Neural progenitor cell (in vitro differentiated cells): Measurements from ENCODE around the gene STK32B. TPM values are rescaled to one million over a fixed set of nuclear protein-coding genes. Genes with fewer than 3 reads are reported as not detected.

Experiments used
- DNase-seq: peaks from one replicate; pipeline ENCODE4 v3.0.0-alpha.2; 2016; ENCODE audit warnings: low spot score
- H2AFZ ChIP-seq: fragments of 200-600 bp; sonication (generic); replicated peaks from 2 replicates; pipeline ENCODE4 v1.6.1; 2016; ENCODE audit warnings: antibody characterized with exemption
- H3F3A ChIP-seq: fragments of 200-600 bp; sonication (generic); 2 replicates; pipeline ENCODE4 v1.6.1; 2016; ENCODE audit warnings: antibody characterized with exemption, low read depth
- H3K27ac ChIP-seq: fragments of 200-600 bp; sonication (generic); 2 replicates; pipeline ENCODE4 v1.5.1; 2016; ENCODE audit warnings: mild to moderate bottlenecking
- H3K27me3 ChIP-seq: fragments of 200-600 bp; sonication (generic); 2 replicates; pipeline ENCODE4 v1.6.1; 2016; ENCODE audit warnings: mild to moderate bottlenecking, moderate library complexity
- H3K36me3 ChIP-seq: fragments of 200-600 bp; sonication (generic); 2 replicates; pipeline ENCODE4 v1.5.1; 2016
- H3K4me1 ChIP-seq: fragments of 200-600 bp; sonication (generic); 2 replicates; pipeline ENCODE4 v1.6.1; 2016; ENCODE audit warnings: mixed run types
- H3K4me2 ChIP-seq: fragments of 200-600 bp; sonication (generic); 2 replicates; pipeline ENCODE4 v1.6.1; 2016
- H3K4me3 ChIP-seq: fragments of 200-600 bp; sonication (generic); 2 replicates; pipeline ENCODE4 v1.5.1; 2016
- H3K79me2 ChIP-seq: fragments of 200-600 bp; sonication (generic); 2 replicates; pipeline ENCODE4 v1.6.1; 2016; ENCODE audit warnings: low read depth
- H3K9ac ChIP-seq: fragments of 200-600 bp; sonication (generic); 2 replicates; pipeline ENCODE4 v1.6.1; 2016
- H3K9me3 ChIP-seq: fragments of 200-600 bp; sonication (generic); 2 replicates; pipeline ENCODE4 v1.5.1; 2016; ENCODE audit warnings: low read depth
- H4K20me1 ChIP-seq: fragments of 200-600 bp; sonication (generic); 2 replicates; pipeline ENCODE4 v1.6.1; 2016; ENCODE audit warnings: low read depth
- H3K27ac Mint-ChIP-seq: 3 replicates; pipeline ENCODE4 v1.8.0; 2021; ENCODE audit warnings: mixed read lengths
- H3K27me3 Mint-ChIP-seq: 2 replicates; pipeline ENCODE4 v1.8.0; 2022; ENCODE audit warnings: low read depth, mild to moderate bottlenecking, inconsistent platforms, moderate library complexity, mixed read lengths; ENCODE audit not compliant: insufficient read depth
- H3K36me3 Mint-ChIP-seq: 3 replicates; pipeline ENCODE4 v1.8.0; 2021; ENCODE audit warnings: mixed read lengths
- H3K4me1 Mint-ChIP-seq: 3 replicates; pipeline ENCODE4 v1.8.0; 2021; ENCODE audit warnings: mixed read lengths
- H3K4me3 Mint-ChIP-seq: 3 replicates; pipeline ENCODE4 v1.8.0; 2021; ENCODE audit warnings: mild to moderate bottlenecking, moderate library complexity, mixed read lengths
- H3K9me3 Mint-ChIP-seq: 3 replicates; pipeline ENCODE4 v1.8.0; 2020; ENCODE audit warnings: mixed read lengths
- EZH2 ChIP-seq: fragments of 200-600 bp; sonication (generic); IDR thresholded peaks from 2 replicates; pipeline ENCODE4 v1.6.1; 2017; ENCODE audit warnings: antibody characterized with exemption, mild to moderate bottlenecking, moderate library complexity
- EZH2phosphoT487 ChIP-seq: fragments of 200-600 bp; sonication (generic); IDR thresholded peaks from 2 replicates; pipeline ENCODE4 v1.6.1; 2017; ENCODE audit warnings: antibody characterized with exemption
- total RNA-seq: library from RNA; depleted of rRNA; stranded (reverse); fragments of >200 nt; gene quantifications from 2 replicates; pipeline ENCODE4 v1.2.3, GENCODE V29; 2015; ENCODE audit warnings: low replicate concordance
- TF ChIP-seq, protein P1 (sequence below): fragments of 200-600 bp; sonication (generic); IDR thresholded peaks from 2 replicates; pipeline ENCODE4 v1.5.1; 2017; ENCODE audit warnings: antibody characterized with exemption, mild to moderate bottlenecking

The STK32B gene
- total RNA-seq, 1 donor from 2014 or later = 2.5 TPM

DNA sequence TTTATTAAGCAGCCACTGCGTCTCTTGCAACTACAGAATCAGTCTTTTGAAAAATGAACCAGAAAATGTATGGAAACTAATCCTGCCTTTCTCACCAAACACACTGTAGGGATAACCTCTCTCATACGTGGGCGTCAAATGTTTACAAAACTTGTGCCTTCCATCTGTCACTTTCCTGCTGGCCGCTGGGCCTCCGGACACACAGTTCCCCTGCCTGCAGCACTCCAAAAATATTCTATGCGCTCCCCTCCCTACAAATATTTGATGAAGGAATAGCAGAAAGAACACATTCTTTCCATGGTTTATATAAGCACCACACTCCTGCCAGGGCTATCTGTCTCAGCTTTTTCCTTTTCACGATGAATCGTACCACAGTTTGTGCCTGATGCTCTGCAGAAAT lies 17.1 kb upstream of the STK32B start:
- H3K27ac Mint-ChIP-seq = no peak overlapping the region
- no peak overlapping the region for H3K9ac ChIP-seq
- DNase-seq = no peak
- no peaks in the 10 kb centered on the region for H3K36me3 ChIP-seq
- no peaks in the 10 kb centered on the region for H3F3A ChIP-seq
- H3K4me3 ChIP-seq = no peak overlapping the region
- H4K20me1 ChIP-seq = no peaks in the 10 kb centered on the region
- no peak overlapping the region for H3K4me2 ChIP-seq
- no peaks in the 10 kb centered on the region for H3K27me3 Mint-ChIP-seq
- no peaks in the 10 kb centered on the region for H3K9me3 ChIP-seq
- no peaks in the 10 kb centered on the region for H3K27me3 ChIP-seq
- no peaks in the 10 kb centered on the region for H3K79me2 ChIP-seq
- H2AFZ ChIP-seq = no peak overlapping the region
- no peak overlapping the region for H3K27ac ChIP-seq
- no peaks in the 10 kb centered on the region for H3K4me1 ChIP-seq
- H3K4me3 Mint-ChIP-seq = no peak overlapping the region
- no peaks in the 10 kb centered on the region for H3K9me3 Mint-ChIP-seq
- peaks cover 27% of the 10 kb centered on the region for H3K4me1 Mint-ChIP-seq
- H3K36me3 Mint-ChIP-seq = no peaks in the 10 kb centered on the region
- TF ChIP-seq, protein P1, sequence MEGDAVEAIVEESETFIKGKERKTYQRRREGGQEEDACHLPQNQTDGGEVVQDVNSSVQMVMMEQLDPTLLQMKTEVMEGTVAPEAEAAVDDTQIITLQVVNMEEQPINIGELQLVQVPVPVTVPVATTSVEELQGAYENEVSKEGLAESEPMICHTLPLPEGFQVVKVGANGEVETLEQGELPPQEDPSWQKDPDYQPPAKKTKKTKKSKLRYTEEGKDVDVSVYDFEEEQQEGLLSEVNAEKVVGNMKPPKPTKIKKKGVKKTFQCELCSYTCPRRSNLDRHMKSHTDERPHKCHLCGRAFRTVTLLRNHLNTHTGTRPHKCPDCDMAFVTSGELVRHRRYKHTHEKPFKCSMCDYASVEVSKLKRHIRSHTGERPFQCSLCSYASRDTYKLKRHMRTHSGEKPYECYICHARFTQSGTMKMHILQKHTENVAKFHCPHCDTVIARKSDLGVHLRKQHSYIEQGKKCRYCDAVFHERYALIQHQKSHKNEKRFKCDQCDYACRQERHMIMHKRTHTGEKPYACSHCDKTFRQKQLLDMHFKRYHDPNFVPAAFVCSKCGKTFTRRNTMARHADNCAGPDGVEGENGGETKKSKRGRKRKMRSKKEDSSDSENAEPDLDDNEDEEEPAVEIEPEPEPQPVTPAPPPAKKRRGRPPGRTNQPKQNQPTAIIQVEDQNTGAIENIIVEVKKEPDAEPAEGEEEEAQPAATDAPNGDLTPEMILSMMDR = no peak
- TF ChIP-seq EZH2 (no peak), EZH2phosphoT487 (no peak)

DNA sequence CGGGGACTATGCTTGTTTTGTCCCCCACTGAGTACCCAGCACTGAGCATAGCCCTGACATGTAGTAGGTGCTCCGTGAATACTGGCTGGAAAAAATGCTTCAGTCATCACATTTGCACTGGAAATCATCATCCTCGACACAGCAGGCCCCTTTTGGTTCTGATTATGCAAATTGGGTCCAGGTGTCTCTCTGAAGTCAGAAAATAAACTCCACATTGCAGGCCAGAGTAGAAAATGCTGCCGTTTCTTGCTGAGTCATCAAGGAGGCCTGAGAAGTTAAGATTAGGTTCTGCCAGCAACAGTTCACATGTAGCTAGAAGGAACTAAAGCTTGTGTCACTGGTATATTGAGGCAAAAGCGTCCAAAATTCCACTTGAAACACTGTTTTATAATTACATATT lies 15.0 kb upstream of the STK32B start:
- Histone ChIP-seq H3K36me3 (no peaks in the 10 kb centered on the region), H3K27ac (no peak overlapping the region), H3K9me3 (no peaks in the 10 kb centered on the region), H4K20me1 (no peaks in the 10 kb centered on the region), H3K9ac (no peak overlapping the region), H3K4me3 (no peak overlapping the region), H2AFZ (no peak overlapping the region), H3F3A (no peaks in the 10 kb centered on the region), H3K4me2 (no peak overlapping the region), H3K27me3 (no peaks in the 10 kb centered on the region), H3K79me2 (no peaks in the 10 kb centered on the region), H3K4me1 (no peaks in the 10 kb centered on the region)
- peaks cover 27% of the 10 kb centered on the region for H3K4me1 Mint-ChIP-seq
- H3K27me3 Mint-ChIP-seq = peaks cover 2% of the 10 kb centered on the region
- DNase-seq = no peak
- H3K4me3 Mint-ChIP-seq = no peak overlapping the region
- TF ChIP-seq, protein P1 = no peak
- TF ChIP-seq EZH2phosphoT487 (no peak), EZH2 (no peak)
- H3K27ac Mint-ChIP-seq = no peak overlapping the region
- H3K36me3 Mint-ChIP-seq = no peaks in the 10 kb centered on the region
- no peaks in the 10 kb centered on the region for H3K9me3 Mint-ChIP-seq

DNA sequence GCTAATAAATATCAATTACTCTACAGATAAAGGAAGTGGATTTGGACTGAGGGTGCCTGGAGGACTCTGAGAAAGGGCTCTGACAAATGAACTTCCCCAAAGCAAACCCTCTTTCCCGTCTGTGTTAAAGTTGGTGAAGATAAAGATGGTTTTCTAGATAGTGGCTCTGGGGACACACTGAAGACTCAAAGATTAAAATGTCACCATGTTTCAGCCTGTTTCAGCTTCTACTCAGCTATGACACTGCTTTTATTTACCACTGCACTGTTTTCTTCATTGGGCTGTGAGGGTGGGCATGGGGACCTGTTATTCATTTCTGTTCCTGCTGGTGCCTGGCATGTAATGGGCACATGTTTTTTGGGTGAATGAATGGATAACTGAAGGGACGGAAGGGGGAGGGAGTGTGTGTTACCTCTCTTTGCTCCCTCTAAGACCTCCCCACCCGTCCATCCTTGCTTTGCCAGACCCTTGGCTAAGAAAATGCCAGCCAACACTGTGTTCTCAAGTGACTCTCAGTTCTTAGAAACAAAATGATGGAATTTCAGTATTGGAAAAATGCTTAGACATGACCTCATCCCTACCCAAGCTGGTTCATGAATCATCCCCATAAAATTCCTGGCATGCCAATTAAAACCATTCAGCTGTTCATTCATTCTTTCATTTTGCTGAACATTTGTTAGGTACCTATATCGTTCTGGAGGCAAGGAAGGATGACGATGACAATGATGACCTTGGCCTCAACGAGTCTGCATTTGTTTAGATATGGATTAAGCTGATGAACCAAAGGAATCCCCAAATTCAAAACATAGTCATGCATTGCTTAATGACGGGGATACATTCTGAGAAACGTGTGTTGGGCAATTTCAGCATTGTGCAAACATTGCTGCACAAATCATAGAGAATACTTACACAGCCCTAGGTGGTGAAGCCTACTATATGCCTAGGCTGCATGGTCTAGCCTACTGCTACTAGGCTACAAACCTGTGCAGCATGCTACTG lies 13.4 kb upstream of the STK32B start:
- H3K9me3 ChIP-seq = no peaks in the 10 kb centered on the region
- peaks cover 25% of the 10 kb centered on the region for H3K4me1 Mint-ChIP-seq
- H3K4me2 ChIP-seq = no peak overlapping the region
- no peaks in the 10 kb centered on the region for H3K27me3 ChIP-seq
- no peaks in the 10 kb centered on the region for H4K20me1 ChIP-seq
- TF ChIP-seq, protein P1 = no peak
- TF ChIP-seq EZH2phosphoT487 (no peak), EZH2 (no peak)
- H3K36me3 Mint-ChIP-seq = no peaks in the 10 kb centered on the region
- H3K4me3 ChIP-seq = no peak overlapping the region
- H3K36me3 ChIP-seq = no peaks in the 10 kb centered on the region
- no peak overlapping the region for H3K4me3 Mint-ChIP-seq
- H3K27ac ChIP-seq = no peak overlapping the region
- H3F3A ChIP-seq = no peaks in the 10 kb centered on the region
- no peaks in the 10 kb centered on the region for H3K9me3 Mint-ChIP-seq
- no peak overlapping the region for H2AFZ ChIP-seq
- H3K27ac Mint-ChIP-seq = no peak overlapping the region
- no peaks in the 10 kb centered on the region for H3K79me2 ChIP-seq
- no peaks in the 10 kb centered on the region for H3K4me1 ChIP-seq
- peaks cover 2% of the 10 kb centered on the region for H3K27me3 Mint-ChIP-seq
- no peak overlapping the region for H3K9ac ChIP-seq
- DNase-seq = no peak
